GM23338 (cell line): ENCODE measurements around the gene CANT1. TPM values are rescaled to one million over a fixed set of nuclear protein-coding genes. Genes with fewer than 3 reads are reported as not detected.

ENCODE experiments used
- ATAC-seq: fragments of 200-7000 bp; cut with Tn5 transposase; 3 replicates; pipeline ENCODE4 v1.9.1; 2020
- DNase-seq: peaks from one replicate; pipeline ENCODE4 v3.0.0-alpha.2; 2015; ENCODE audit warnings: low spot score
- H2AFZ ChIP-seq: fragments of 200-600 bp; sonication (generic); 2 replicates; pipeline ENCODE4 v1.8.0; 2016; ENCODE audit warnings: antibody characterized with exemption, mild to moderate bottlenecking, moderate library complexity
- H3F3A ChIP-seq: fragments of 200-600 bp; sonication (generic); replicated peaks from 2 replicates; pipeline ENCODE4 v1.8.0; 2017; ENCODE audit warnings: antibody characterized with exemption, mixed run types, low read depth
- H3K27ac ChIP-seq: fragments of 200-600 bp; sonication (generic); 2 replicates; pipeline ENCODE4 v1.6.1; 2016; ENCODE audit warnings: low read depth
- H3K27me3 ChIP-seq: fragments of 200-600 bp; sonication (generic); 2 replicates; pipeline ENCODE4 v1.8.0; 2016; ENCODE audit warnings: mild to moderate bottlenecking, mixed run types, moderate library complexity; ENCODE audit not compliant: insufficient read depth
- H3K36me3 ChIP-seq: fragments of 200-600 bp; sonication (generic); 2 replicates; pipeline ENCODE4 v1.8.0; 2016; ENCODE audit warnings: mild to moderate bottlenecking; ENCODE audit not compliant: insufficient read depth
- H3K4me1 ChIP-seq: fragments of 200-600 bp; sonication (generic); 2 replicates; pipeline ENCODE4 v1.8.0; 2016; ENCODE audit warnings: mild to moderate bottlenecking, moderate library complexity; ENCODE audit not compliant: insufficient read depth
- H3K4me2 ChIP-seq: fragments of 200-600 bp; sonication (generic); 2 replicates; pipeline ENCODE4 v1.7.1; 2017; ENCODE audit warnings: mixed run types
- H3K4me3 ChIP-seq: fragments of 200-600 bp; sonication (generic); 2 replicates; pipeline ENCODE4 v1.6.1; 2016; ENCODE audit warnings: mixed run types
- H3K79me2 ChIP-seq: fragments of 200-600 bp; sonication (generic); replicated peaks from 2 replicates; pipeline ENCODE4 v1.8.0; 2017; ENCODE audit warnings: mild to moderate bottlenecking; ENCODE audit not compliant: insufficient read depth
- H3K9me2 ChIP-seq: fragments of 200-600 bp; sonication (generic); 2 replicates; pipeline ENCODE4 v1.8.0; 2017; ENCODE audit not compliant: insufficient read depth
- H4K20me1 ChIP-seq: fragments of 200-600 bp; sonication (generic); replicated peaks from 2 replicates; pipeline ENCODE4 v1.8.0; 2017; ENCODE audit warnings: mild to moderate bottlenecking; ENCODE audit not compliant: insufficient read depth
- H3K27ac Mint-ChIP-seq: 2 replicates; pipeline ENCODE4 v1.8.0; 2020; ENCODE audit warnings: inconsistent platforms, mild to moderate bottlenecking, moderate library complexity, mixed read lengths
- H3K27me3 Mint-ChIP-seq: 3 replicates; pipeline ENCODE4 v1.8.0; 2022; ENCODE audit warnings: low read depth, mild to moderate bottlenecking, moderate library complexity, mixed read lengths, inconsistent platforms; ENCODE audit not compliant: insufficient read depth, poor library complexity
- H3K36me3 Mint-ChIP-seq: 3 replicates; pipeline ENCODE4 v1.8.0; 2021; ENCODE audit warnings: low read depth, mild to moderate bottlenecking, inconsistent platforms, moderate library complexity, mixed read lengths
- H3K4me1 Mint-ChIP-seq: 3 replicates; pipeline ENCODE4 v1.8.0; 2020; ENCODE audit warnings: mild to moderate bottlenecking, inconsistent platforms, mixed read lengths
- H3K4me3 Mint-ChIP-seq: 3 replicates; pipeline ENCODE4 v1.8.0; 2021; ENCODE audit warnings: moderate library complexity, mild to moderate bottlenecking, inconsistent platforms, mixed read lengths
- H3K9me3 Mint-ChIP-seq: 3 replicates; pipeline ENCODE4 v1.8.0; 2020; ENCODE audit warnings: moderate library complexity, mild to moderate bottlenecking, inconsistent platforms, mixed read lengths
- CREB1 ChIP-seq: fragments of 250-450 bp; sonication (Bioruptor Pico); IDR thresholded peaks from 2 replicates; pipeline ENCODE4 v1.5.0; 2020; ENCODE audit warnings: low read depth, mild to moderate bottlenecking, moderate library complexity
- NANOG ChIP-seq: IDR thresholded peaks from 2 replicates; pipeline ENCODE4 v1.6.1; 2016; ENCODE audit warnings: antibody characterized with exemption, borderline replicate concordance
- POLR2AphosphoS5 ChIP-seq: IDR thresholded peaks from 2 replicates; pipeline ENCODE4 v1.6.1; 2016; ENCODE audit warnings: antibody characterized with exemption, low read depth
- polyA plus RNA-seq: library from polyadenylated mRNA; unstranded; fragments of >200 nt; fragmentation: Nextera tagmentation; extraction: Ambion mirVana; gene quantifications from 2 replicates; pipeline ENCODE4 v1.2.1, GENCODE V29; 2016
- total RNA-seq: library from RNA; depleted of rRNA; stranded (reverse); fragments of >200 nt; shearing (Covaris generic); gene quantifications from 2 replicates; pipeline ENCODE4 v1.2.3, GENCODE V29; 2014
- TF ChIP-seq, protein P1 (sequence below): fragments of 250-450 bp; sonication (Bioruptor Pico); IDR thresholded peaks from 2 replicates; pipeline ENCODE4 v1.5.0; 2020; ENCODE audit warnings: mild to moderate bottlenecking, moderate library complexity
- TF ChIP-seq, protein P2 (sequence below): IDR thresholded peaks from one replicate; pipeline ENCODE4 v1.6.1; 2018; ENCODE audit warnings: antibody characterized with exemption; ENCODE audit not compliant: unreplicated experiment

Gene CANT1
- total and polyA plus RNA-seq, 2 experiments from 2014 or later = 5.9 to 38.8 TPM

DNA sequence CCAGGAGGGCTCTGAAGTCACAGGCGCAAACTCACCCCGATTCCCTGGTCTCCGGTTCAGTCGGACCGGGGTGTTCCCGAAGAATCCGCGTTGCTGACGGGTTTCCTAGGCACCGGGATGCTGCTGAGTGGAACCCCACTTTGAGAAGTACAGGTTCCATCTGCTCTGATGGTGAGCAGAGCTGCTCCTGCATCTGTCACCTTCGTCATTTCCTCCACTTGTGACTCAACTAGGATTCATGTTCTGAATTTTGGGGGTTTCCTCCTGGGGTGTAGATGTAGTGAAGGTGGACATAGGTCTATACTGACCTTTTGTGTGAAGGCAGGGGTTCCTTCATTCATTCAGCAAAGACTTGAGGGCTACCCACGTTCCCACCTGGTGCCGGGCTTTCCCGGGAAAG lies 54.9 kb downstream of the CANT1 start (continued):
- TF ChIP-seq, protein P1, sequence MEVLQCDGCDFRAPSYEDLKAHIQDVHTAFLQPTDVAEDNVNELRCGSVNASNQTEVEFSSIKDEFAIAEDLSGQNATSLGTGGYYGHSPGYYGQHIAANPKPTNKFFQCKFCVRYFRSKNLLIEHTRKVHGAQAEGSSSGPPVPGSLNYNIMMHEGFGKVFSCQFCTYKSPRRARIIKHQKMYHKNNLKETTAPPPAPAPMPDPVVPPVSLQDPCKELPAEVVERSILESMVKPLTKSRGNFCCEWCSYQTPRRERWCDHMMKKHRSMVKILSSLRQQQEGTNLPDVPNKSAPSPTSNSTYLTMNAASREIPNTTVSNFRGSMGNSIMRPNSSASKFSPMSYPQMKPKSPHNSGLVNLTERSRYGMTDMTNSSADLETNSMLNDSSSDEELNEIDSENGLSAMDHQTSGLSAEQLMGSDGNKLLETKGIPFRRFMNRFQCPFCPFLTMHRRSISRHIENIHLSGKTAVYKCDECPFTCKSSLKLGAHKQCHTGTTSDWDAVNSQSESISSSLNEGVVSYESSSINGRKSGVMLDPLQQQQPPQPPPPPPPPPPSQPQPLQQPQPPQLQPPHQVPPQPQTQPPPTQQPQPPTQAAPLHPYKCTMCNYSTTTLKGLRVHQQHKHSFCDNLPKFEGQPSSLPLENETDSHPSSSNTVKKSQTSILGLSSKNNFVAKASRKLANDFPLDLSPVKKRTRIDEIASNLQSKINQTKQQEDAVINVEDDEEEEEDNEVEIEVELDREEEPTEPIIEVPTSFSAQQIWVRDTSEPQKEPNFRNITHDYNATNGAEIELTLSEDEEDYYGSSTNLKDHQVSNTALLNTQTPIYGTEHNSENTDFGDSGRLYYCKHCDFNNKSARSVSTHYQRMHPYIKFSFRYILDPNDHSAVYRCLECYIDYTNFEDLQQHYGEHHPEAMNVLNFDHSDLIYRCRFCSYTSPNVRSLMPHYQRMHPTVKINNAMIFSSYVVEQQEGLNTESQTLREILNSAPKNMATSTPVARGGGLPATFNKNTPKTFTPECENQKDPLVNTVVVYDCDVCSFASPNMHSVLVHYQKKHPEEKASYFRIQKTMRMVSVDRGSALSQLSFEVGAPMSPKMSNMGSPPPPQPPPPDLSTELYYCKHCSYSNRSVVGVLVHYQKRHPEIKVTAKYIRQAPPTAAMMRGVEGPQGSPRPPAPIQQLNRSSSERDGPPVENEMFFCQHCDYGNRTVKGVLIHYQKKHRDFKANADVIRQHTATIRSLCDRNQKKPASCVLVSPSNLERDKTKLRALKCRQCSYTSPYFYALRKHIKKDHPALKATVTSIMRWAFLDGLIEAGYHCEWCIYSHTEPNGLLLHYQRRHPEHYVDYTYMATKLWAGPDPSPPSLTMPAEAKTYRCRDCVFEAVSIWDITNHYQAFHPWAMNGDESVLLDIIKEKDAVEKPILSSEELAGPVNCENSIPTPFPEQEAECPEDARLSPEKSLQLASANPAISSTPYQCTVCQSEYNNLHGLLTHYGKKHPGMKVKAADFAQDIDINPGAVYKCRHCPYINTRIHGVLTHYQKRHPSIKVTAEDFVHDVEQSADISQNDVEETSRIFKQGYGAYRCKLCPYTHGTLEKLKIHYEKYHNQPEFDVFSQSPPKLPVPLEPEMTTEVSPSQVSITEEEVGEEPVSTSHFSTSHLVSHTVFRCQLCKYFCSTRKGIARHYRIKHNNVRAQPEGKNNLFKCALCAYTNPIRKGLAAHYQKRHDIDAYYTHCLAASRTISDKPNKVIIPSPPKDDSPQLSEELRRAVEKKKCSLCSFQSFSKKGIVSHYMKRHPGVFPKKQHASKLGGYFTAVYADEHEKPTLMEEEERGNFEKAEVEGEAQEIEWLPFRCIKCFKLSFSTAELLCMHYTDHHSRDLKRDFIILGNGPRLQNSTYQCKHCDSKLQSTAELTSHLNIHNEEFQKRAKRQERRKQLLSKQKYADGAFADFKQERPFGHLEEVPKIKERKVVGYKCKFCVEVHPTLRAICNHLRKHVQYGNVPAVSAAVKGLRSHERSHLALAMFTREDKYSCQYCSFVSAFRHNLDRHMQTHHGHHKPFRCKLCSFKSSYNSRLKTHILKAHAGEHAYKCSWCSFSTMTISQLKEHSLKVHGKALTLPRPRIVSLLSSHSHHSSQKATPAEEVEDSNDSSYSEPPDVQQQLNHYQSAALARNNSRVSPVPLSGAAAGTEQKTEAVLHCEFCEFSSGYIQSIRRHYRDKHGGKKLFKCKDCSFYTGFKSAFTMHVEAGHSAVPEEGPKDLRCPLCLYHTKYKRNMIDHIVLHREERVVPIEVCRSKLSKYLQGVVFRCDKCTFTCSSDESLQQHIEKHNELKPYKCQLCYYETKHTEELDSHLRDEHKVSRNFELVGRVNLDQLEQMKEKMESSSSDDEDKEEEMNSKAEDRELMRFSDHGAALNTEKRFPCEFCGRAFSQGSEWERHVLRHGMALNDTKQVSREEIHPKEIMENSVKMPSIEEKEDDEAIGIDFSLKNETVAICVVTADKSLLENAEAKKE (CRISPR knock-in tag) = no peak
- TF ChIP-seq POLR2AphosphoS5 (no peak), NANOG (no peak)

DNA sequence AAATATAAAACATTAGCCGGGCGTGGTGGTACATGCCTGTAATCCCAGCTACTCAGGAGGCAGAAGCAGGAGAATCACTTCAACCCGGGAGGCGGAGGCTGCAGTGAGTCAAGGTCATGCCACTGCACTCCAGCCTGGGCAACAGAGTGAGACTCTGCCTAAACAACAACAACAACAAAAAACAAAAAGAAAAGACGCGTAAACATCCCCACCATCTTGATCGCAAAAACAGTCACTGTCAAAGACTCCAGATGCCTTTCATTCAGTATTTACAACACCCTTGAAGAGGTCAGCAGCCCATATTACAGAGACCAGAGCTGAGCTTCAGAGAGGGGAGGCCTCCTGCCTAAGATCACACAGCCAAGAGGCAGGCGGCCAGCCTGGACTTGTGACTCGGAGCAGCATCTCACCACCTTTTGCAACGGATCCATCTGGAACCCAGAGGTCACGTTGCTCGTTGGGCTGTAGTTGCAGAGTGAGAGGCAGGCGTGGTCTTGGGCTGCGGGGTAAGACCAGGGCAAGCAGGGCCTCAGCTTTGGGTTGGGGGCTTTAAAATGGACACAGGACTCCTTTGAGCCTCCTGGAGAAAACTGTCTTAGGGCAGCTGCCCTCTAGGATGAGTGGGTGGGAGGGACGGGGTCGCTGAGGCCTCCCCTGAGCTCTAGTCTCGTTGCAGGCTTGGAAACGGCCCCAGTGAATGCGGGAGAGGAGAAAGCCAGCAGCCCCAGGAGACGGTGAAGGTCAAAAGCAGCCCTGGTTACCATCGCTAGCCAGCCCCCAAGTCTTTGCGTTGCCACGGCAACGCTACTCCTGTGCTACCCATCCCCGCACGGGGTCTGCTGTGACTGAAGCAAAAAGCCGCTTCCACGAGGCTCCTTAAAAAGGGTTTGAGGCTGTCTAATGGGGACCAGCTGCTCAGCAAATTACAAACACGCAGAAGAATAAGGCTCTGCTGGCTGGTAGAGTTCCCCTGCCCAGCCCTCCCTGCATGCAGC lies 55.9 kb downstream of the CANT1 start:
- DNase-seq (no peak), ATAC-seq (peak; percentile 54)
- Histone ChIP-seq H3F3A (no peaks in the 10 kb centered on the region), H3K36me3 (no peaks in the 10 kb centered on the region), H2AFZ (0 out of 2 replicates have a peak overlapping the region, but pooled peaks have one; percentile 14), H3K27ac (no peak overlapping the region), H4K20me1 (no peaks in the 10 kb centered on the region; the same call in 1 of the 2 replicates), H3K4me1 (no peaks in the 10 kb centered on the region), H3K4me2 (no peak overlapping the region), H3K9me2 (no peaks in the 10 kb centered on the region), H3K79me2 (no peaks in the 10 kb centered on the region), H3K27me3 (no peaks in the 10 kb centered on the region), H3K4me3 (no peak overlapping the region)
- Mint-ChIP-seq H3K36me3 (peaks cover 11% of the 10 kb centered on the region; the same call in 2 of the 3 replicates), H3K9me3 (peaks cover 24% of the 10 kb centered on the region), H3K4me3 (no peak overlapping the region), H3K27me3 (peaks cover 12% of the 10 kb centered on the region), H3K27ac (no peak overlapping the region), H3K4me1 (peaks cover 7% of the 10 kb centered on the region; the same call in 2 of the 3 replicates)
- TF ChIP-seq, protein P2, sequence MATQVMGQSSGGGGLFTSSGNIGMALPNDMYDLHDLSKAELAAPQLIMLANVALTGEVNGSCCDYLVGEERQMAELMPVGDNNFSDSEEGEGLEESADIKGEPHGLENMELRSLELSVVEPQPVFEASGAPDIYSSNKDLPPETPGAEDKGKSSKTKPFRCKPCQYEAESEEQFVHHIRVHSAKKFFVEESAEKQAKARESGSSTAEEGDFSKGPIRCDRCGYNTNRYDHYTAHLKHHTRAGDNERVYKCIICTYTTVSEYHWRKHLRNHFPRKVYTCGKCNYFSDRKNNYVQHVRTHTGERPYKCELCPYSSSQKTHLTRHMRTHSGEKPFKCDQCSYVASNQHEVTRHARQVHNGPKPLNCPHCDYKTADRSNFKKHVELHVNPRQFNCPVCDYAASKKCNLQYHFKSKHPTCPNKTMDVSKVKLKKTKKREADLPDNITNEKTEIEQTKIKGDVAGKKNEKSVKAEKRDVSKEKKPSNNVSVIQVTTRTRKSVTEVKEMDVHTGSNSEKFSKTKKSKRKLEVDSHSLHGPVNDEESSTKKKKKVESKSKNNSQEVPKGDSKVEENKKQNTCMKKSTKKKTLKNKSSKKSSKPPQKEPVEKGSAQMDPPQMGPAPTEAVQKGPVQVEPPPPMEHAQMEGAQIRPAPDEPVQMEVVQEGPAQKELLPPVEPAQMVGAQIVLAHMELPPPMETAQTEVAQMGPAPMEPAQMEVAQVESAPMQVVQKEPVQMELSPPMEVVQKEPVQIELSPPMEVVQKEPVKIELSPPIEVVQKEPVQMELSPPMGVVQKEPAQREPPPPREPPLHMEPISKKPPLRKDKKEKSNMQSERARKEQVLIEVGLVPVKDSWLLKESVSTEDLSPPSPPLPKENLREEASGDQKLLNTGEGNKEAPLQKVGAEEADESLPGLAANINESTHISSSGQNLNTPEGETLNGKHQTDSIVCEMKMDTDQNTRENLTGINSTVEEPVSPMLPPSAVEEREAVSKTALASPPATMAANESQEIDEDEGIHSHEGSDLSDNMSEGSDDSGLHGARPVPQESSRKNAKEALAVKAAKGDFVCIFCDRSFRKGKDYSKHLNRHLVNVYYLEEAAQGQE = no peak
- no peak for TF ChIP-seq CREB1 (CRISPR knock-in tag)
